Breast epithelium (tissue), 4 donors: Measurements from ENCODE around the gene ADCY7. TPM values are rescaled to one million over a fixed set of nuclear protein-coding genes. Genes with fewer than 3 reads are reported as not detected.

Source experiments
- DNase-seq, 2 donors: peaks; one replicate each; pipeline ENCODE4 v3.0.0-alpha.2; 2019; ENCODE audit warnings: low spot score in 2 of 2
- H3K27ac ChIP-seq, 2 donors: fragments of 200-600 bp; sonication (generic) in 1 of 2; one replicate each; pipeline ENCODE4 v1.5.1; 2016 to 2019; ENCODE audit warnings: mild to moderate bottlenecking in 1 of 2
- H3K27me3 ChIP-seq, 2 donors: fragments of 200-600 bp; sonication (generic) in 1 of 2; one replicate each; pipeline versions ENCODE4 v1.5.1 to v1.6.0; 2017 to 2019; ENCODE audit warnings: control low read depth in 1 of 2, mild to moderate bottlenecking in 1 of 2
- H3K36me3 ChIP-seq: fragments of 200-600 bp; one replicate; pipeline ENCODE4 v1.5.1; 2019
- H3K4me1 ChIP-seq, 2 donors: fragments of 200-600 bp; sonication (generic); one replicate each; pipeline ENCODE4 v1.5.1; 2016 to 2019; ENCODE audit warnings: control low read depth in 1 of 2
- H3K4me3 ChIP-seq, 3 donors: fragments of 200-600 bp; sonication (generic); 1 replicate in 2 of 3; 2 replicates in 1 of 3; pipeline ENCODE4 v1.5.1; 2016 to 2019; ENCODE audit warnings: mild to moderate bottlenecking in 3 of 3, moderate library complexity in 2 of 3
- H3K9me3 ChIP-seq, 2 donors: fragments of 200-600 bp; sonication (generic) in 1 of 2; one replicate each; pipeline ENCODE4 v1.5.1; 2016 to 2019; ENCODE audit warnings: control low read depth in 1 of 2
- POLR2A ChIP-seq: fragments of 450-650 bp; IDR thresholded peaks from one replicate; pipeline ENCODE4 v1.6.1; 2016; ENCODE audit warnings: antibody characterized with exemption, mild to moderate bottlenecking, moderate library complexity
- POLR2AphosphoS5 ChIP-seq, 3 donors: sonication (generic); formaldehyde crosslinking; IDR thresholded peaks; one replicate each; pipeline ENCODE4 v1.6.1; 2017; ENCODE audit warnings: antibody characterized with exemption in 3 of 3
- intact Hi-C: fragments of 100-400 bp; cut with DNase I; formaldehyde crosslinking; loops from one replicate; pipeline ENCODE4 v1.15.1; 2023; ENCODE audit warnings: low total_unique reads
- total RNA-seq, 3 donors: library from RNA; depleted of rRNA; stranded (reverse); fragments of >200 nt; gene quantifications; one replicate each; pipeline ENCODE4 v1.1.0, GENCODE V29; 2016
- TF ChIP-seq, protein P1 (sequence below), 3 donors: fragments of 450-650 bp; IDR thresholded peaks; one replicate each; pipeline ENCODE4 v1.5.1; 2016 to 2017; ENCODE audit warnings: antibody characterized with exemption in 3 of 3, mild to moderate bottlenecking in 3 of 3, moderate library complexity in 3 of 3

ADCY7 gene
- total RNA-seq, 3 donors from 2014 or later: 6.2 to 30.7 (median 10.2) TPM

DNA sequence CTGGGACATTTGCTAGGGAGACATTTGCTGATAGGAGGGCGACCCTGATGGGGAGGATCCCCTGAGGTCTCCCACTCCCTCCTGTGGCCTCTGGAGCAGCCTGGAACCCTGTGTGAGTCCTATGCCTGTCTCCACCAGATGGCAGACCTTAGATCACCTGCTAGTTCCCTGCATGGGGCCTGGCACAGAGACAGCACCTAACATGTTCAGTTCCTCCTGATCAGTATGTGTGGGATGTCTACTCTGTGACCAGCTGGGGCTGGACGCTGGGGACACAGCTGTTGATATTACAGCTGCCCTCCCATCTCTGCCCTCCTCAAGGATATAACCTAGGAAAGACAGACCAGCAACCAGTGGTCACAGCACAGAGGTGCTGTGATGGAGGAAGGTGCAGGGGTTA lies 1.1 kb upstream of the ADCY7 start:
- Histone ChIP-seq H3K4me1 (no peaks in the 10 kb centered on the region), H3K27ac (no peak overlapping the region), H3K4me3 (no peak overlapping the region), H3K9me3 (no peaks in the 10 kb centered on the region), H3K27me3 (no peaks in the 10 kb centered on the region), H3K36me3 (no peaks in the 10 kb centered on the region)
- intact Hi-C loops: no loop called here
- TF ChIP-seq POLR2A: no peak
- TF ChIP-seq, protein P1, sequence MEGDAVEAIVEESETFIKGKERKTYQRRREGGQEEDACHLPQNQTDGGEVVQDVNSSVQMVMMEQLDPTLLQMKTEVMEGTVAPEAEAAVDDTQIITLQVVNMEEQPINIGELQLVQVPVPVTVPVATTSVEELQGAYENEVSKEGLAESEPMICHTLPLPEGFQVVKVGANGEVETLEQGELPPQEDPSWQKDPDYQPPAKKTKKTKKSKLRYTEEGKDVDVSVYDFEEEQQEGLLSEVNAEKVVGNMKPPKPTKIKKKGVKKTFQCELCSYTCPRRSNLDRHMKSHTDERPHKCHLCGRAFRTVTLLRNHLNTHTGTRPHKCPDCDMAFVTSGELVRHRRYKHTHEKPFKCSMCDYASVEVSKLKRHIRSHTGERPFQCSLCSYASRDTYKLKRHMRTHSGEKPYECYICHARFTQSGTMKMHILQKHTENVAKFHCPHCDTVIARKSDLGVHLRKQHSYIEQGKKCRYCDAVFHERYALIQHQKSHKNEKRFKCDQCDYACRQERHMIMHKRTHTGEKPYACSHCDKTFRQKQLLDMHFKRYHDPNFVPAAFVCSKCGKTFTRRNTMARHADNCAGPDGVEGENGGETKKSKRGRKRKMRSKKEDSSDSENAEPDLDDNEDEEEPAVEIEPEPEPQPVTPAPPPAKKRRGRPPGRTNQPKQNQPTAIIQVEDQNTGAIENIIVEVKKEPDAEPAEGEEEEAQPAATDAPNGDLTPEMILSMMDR (IDR thresholded peaks at IDR 0.05): no peak
- TF ChIP-seq POLR2AphosphoS5 (IDR thresholded peaks at IDR 0.05): no peak
- no peak for DNase-seq

GRCh38 chr16:50265716-50266336 lies 525 bp upstream of the ADCY7 start:
- H3K4me1 ChIP-seq: no peaks in the 10 kb centered on the region
- DNase-seq: no peak
- H3K36me3 ChIP-seq: no peaks in the 10 kb centered on the region
- TF ChIP-seq POLR2AphosphoS5 (IDR thresholded peaks at IDR 0.05): no peak
- TF ChIP-seq, protein P1 (IDR thresholded peaks at IDR 0.05): no peak
- TF ChIP-seq POLR2A: no peak
- H3K27ac ChIP-seq: no peak overlapping the region
- H3K27me3 ChIP-seq: no peaks in the 10 kb centered on the region
- H3K9me3 ChIP-seq: no peaks in the 10 kb centered on the region
- intact Hi-C loops: no loop called here
- peak overlapping the region in 2 of 3 donors; percentile 32 to 58 for H3K4me3 ChIP-seq

DNA sequence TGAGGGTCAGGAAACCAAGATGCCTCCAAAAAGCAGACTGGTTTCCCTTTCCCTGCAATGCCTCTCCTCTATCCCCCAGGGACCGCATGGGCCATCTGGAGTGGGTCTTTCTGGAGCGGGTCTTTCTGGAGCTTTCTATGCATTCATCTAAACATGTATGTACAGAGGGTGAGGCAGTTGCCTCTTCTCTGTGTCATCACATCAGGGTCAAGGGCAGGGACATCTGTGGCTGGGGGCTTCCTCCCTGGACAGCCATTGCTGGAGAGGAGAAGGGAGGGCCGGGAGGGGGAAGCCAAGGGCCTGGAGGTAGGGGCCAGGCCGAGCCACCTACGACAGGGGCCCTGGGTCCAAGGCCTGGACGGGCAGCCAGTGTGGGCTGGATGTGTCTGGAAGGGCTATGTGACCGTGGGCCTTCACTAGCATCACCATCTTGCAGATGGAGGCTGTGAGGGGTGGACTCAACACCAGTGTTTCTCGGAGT lies 840 bp downstream of the ADCY7 start:
- H3K36me3 ChIP-seq: no peaks in the 10 kb centered on the region
- no peaks in the 10 kb centered on the region for H3K9me3 ChIP-seq
- H3K4me3 ChIP-seq: peak overlapping the region in 1 of 3 donors; percentile 32
- H3K27me3 ChIP-seq: no peaks in the 10 kb centered on the region
- TF ChIP-seq, protein P1 (IDR thresholded peaks at IDR 0.05): no peak
- TF ChIP-seq POLR2AphosphoS5 (IDR thresholded peaks at IDR 0.05): no peak
- TF ChIP-seq POLR2A: no peak
- intact Hi-C loops: no loop called here
- no peak for DNase-seq
- no peaks in the 10 kb centered on the region for H3K4me1 ChIP-seq
- peak overlapping the region in 1 of 2 donors; percentile 25 for H3K27ac ChIP-seq

GRCh38 chr16:50267651-50268050 lies 1.3 kb downstream of the ADCY7 start:
- H3K36me3 ChIP-seq: no peaks in the 10 kb centered on the region
- no peaks in the 10 kb centered on the region for H3K4me1 ChIP-seq
- no peaks in the 10 kb centered on the region for H3K9me3 ChIP-seq
- H3K4me3 ChIP-seq: no peak overlapping the region
- TF ChIP-seq POLR2AphosphoS5 (IDR thresholded peaks at IDR 0.05): no peak
- TF ChIP-seq POLR2A: no peak
- TF ChIP-seq, protein P1 (IDR thresholded peaks at IDR 0.05): no peak
- peak overlapping the region in 1 of 2 donors; percentile 25 for H3K27ac ChIP-seq
- intact Hi-C loops: no loop called here
- no peaks in the 10 kb centered on the region for H3K27me3 ChIP-seq
- no peak for DNase-seq

- no peak overlapping the region for H3K27ac ChIP-seq
- no peaks in the 10 kb centered on the region for H3K27me3 ChIP-seq
- H3K4me1 ChIP-seq: no peaks in the 10 kb centered on the region
- intact Hi-C loops: no loop called here
- DNase-seq: no peak
- no peak overlapping the region for H3K4me3 ChIP-seq
- H3K9me3 ChIP-seq: no peaks in the 10 kb centered on the region
- no peaks in the 10 kb centered on the region for H3K36me3 ChIP-seq
- TF ChIP-seq POLR2A: no peak
- TF ChIP-seq, protein P1 (IDR thresholded peaks at IDR 0.05): no peak
- no peak for TF ChIP-seq POLR2AphosphoS5 (IDR thresholded peaks at IDR 0.05)
Measured at GRCh38 chr16:50268352-50268751, 2.0 kb downstream of the ADCY7 start.
